ENCODE measurements around the gene ANKRD33.

ANKRD33 gene

DNA sequence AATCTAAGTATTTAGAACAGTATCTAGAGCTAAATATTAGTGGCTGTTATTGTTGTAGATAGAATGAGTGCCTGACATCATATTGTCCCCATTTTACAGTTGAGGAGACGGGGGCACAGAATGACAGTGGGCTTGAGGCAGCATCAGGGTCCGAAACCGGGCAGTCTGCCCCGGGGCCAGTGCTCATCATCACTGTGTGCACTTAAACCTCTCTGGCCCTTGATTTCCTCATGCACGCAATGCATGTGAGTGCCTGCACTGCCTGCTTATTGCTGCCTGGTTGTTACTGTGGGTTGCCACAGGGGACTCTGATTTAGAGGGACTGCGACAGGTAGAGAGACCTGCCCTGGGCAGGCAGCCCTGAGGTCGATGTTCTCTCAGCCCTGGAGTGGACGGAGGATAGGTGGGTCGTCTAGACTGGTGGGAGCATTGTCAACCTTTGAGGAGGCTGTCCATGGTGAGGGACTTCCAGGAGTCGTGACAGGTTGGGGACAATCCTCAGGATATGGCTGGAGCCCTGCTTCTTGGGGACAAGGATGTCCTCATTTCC is 29.2 kb downstream of the ANKRD33 start:
- no peak for DNase-seq (ENCODE audit: low read depth, low spot score)

DNA sequence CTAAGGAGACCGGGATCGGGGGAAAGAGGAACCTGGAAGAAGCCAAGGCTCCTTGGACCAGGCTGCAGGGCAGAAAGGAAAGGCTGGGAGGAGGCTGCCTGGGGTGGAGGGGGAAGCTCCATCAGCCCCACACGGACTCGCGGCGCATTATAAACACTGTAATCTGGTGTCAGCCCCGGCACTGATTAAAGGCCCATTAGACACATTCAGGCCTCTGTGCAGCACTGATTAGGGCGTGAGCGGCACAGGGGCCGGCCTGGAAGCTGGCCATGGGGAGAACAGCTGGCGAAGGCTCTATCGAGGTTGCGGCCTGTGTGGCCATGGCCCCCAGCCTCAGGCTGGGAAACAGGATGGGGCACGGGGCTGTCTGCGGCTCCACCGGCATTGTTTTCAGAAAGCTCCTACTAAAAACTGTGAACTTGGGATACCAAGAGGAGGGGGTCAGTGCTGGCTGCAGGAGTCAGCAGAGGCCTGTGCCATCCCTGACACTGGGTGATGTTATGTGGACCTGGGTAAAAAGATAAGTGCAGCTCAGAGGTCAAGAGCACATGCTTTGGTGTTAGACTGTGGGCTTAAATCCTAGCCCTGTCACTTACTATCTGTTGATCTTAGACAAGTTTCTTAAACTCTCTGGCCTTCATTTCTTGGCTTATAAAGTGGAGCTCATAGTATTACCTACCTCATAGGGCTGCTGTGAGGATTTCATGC is 30.0 kb downstream of the ANKRD33 start:
- DNase-seq (ENCODE audit: low read depth, low spot score): no peak

DNA sequence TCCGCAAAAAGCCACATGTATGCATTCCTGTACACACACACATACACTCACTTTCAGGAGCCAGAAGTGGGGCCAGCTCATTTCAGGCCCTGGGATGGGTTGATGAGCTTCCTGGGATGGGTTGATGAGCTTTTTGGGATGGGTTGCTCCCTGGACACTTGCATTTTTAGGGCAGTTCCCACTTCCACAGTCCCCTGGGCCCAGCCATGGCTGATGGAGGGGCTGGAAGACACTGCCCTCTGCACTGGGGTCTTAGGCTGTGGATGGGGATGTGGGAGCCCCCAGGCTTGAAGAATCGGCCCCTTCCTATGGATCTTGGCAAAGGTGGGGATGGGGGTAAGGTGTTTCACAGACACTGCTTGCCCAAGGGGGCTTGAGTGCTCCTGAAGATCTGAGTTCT is 32.1 kb downstream of the ANKRD33 start:
- no peak for DNase-seq (ENCODE audit: low read depth, low spot score)

DNA sequence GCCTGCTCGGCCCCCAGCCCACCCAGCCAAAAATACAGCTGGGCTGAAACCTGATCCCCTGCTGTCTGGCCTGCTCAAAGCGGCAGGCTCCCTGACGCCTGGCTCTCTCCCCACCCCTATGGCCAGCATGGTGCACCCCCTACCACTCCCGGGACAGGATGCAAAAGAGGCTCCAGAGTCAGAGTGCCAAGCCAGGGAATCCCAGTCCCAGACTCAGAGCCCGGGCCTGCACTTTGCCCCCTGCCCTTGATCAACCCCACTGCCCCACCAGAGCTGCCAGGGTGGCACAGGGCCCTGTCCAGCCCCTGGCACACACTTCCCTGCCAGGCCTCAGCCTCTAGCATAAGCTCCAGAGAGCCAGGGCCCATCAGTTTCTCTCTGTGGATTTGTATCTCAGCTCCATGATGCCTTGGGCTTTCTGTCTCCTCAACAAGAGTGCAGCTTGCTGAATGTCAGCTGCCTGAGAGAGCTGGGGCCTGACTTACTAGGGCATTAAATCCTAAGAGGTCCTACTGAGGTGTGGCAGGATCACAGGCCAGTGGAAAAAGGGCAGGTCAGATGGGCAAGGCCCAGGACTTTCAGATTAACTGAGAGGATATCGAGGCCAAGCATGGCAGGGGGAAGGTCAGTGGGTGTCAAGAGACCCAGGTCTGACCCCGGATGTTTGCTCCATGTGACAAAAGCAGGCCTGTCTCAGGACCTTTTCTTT is 33.3 kb downstream of the ANKRD33 start:
- DNase-seq (ENCODE audit: low read depth, low spot score): no peak

DNA sequence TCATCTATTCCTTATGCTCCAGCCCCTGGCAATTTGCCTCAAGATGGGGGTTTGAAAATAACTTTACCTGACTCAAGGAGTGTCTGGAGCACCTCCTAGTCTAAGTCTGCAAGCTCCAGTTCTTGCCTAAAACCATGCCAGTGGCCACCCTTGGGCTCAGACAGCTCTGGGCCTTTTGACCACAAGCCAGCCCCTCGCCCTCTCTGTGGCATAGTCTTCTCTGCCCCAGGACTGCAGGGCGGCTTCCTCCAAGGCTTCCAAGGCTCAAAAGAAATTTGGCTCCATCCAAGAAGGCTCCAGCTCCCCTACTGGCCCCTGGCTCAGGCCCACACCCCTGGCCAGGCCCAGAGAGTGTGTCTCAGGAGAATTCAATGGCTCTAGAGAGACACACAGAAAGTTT is 34.2 kb downstream of the ANKRD33 start:
- no peak for DNase-seq (ENCODE audit: low read depth, low spot score)

DNA sequence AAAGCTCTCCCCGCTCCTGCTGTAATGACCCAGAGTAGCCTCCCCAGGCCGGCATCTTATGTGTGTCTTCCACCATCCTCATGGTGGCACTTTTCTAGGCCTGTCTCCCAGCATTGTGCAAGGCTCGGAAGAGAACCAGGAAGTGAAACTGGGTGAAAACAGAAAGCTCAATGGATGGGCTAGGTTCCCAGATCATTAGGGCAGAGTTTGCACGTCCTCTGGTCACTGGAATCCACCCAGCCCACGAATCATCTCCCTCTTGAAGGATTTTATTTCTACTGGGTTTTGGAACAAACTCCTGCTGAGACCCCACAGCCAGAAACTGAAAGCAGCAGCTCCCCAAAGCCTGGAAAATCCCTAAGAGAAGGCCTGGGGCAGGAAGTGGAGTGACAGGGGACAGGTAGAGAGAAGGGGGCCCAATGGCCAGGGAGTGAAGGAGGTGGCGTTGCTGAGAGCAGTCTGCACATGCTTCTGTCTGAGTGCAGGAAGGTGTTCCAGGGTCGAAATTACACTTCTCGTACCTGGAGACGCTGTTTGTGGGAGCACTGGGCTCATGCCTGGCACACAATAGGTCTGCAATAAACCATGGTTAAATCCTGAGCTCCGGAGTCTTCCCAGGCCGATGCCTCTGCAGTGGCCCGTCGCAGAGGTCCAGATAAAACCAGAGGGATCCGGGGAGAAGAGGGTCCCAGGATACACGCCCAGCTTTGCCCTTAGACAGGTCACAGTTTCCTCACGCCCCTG is 35.0 kb downstream of the ANKRD33 start:
- DNase-seq (ENCODE audit: low read depth, low spot score): no peak

DNA sequence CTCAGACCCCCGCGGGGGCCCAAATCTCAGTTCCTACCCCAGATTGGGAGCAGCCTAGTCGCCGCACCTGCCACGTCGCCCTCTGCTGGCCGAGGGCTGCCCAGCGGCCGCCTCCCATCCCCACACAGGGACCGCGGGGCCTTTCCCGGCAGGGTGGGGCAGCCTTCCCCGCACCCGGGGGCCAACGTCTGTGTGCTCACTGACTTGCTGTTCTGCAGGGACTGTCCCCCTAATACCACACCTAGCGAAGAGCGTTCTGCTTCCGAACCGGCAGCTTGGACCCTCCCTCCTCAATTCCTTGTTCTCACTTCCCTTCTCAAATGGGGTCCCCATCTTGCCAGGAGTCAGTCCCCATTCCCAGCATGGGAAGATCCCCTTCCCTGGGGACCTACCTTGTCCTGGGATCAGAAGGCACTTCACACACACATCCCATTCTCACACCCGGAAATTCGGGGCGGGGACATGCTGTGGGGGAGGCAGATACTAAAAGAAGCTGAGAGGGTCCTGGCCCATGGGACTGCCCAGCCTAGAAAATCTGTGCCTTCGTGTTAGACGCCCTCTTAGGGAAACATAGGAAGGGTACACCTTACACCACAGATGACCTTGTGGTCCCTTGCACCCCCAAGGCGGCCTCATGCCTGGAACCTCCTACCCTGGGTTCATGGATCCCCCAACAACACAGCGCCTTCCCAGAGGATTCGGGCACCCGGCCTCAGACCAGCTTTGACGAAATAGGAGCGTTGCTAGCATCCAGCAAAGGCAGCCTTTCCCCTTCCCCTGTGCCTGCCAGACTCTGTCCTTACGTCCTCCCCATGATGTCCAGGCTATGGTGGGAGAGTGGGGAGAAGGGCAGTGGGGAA is 35.8 kb downstream of the ANKRD33 start:
- no peak for DNase-seq (ENCODE audit: low read depth, low spot score)

DNA sequence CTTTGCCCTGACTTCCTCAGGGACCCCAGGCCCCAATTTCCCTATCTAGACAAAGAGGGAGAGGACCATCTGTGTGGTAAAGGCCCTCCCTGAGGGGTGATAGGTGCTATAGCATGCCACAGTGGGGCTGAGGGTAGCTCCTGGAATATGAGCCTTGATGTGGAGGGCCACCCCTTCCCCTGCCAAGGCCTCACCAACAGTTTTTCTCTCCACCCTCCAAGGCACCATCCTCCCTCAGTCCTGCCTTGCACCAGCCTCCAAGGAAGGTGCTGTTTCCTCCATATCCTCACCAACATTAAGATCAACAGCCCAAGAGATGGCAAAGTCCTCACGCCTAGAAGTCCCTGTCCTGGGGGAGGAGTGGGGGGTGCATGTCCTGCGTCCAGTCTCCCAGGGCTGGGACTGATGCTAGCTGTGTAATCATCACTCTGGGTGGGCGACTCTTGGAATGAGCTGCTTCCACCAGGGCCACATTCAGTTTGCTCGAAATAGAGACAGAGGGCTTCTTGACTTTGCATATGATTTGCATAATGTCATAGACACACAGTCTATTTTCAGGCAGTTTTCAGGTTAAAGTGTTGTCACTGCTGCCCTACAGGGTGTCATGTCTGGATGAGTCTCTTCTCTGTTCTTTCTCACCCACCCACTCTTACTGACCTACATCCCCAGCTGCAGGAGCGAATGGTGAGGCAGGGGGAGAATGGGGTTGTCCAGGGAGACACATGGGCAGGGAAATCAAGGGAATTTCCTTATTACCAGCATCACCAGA is 36.8 kb downstream of the ANKRD33 start:
- no peak for DNase-seq (ENCODE audit: low read depth, low spot score)

DNA sequence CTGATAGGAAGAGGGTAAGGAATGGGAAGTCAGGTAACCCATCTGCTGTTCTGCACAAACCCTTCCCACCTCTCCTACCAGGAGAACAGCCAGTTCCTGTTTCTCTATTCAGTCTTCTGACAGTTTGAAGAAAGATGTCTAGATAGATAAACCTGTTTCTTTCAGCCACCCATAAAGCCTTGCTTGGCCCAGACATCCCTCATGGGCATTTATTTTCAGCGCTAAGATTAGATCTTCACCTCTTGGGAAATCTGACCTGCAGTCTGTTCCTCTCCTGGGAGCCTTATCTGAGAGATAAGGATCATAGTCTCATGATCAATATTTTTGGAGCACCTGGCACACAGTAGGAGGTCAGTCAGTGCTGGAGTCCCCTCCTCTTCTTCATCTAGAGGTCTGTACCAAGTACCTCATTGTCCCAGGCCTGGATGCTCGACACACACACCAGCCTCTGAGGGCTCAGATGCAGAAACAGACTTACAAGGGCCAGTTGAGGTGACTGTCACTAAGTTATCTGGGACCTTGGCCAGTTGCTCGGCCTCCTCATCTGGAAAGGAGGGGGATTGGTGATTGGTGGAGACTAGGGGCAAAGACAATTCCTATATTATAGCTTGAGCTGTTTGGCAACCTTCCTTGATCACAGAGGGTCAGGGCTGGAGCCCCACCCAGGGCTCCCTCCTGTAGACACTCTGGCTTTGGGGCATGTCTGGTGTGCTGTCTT is 37.6 kb downstream of the ANKRD33 start:
- no peak for DNase-seq (ENCODE audit: low read depth, low spot score)

DNA sequence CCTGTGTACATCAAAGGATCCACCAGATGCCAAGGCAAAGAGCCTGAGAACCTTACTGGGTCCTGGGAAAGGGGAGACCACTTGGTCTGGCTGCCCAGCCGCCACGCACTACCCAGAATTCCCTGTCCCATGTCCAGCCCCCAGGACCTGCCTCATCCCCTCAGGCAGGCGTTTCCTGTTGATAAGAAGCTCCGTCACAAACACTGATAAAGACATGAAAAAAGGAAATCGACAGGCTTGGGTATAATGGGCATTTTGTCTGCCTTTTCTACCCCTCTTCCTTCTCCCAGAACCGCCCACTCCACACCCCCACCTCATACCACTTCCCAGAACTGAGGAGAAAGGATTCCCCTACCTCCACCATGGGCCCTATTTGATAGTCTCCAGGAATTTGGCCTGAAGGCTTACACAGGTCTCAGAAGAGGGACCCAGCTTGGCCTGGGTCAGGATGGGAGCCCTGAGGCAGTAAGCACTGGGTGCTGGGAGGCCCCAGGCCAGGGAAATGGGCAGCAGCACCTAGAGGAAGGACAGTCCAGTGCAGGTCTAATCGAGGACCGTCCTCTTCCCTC is 38.2 kb downstream of the ANKRD33 start:
- DNase-seq (ENCODE audit: low read depth, low spot score): no peak

DNA sequence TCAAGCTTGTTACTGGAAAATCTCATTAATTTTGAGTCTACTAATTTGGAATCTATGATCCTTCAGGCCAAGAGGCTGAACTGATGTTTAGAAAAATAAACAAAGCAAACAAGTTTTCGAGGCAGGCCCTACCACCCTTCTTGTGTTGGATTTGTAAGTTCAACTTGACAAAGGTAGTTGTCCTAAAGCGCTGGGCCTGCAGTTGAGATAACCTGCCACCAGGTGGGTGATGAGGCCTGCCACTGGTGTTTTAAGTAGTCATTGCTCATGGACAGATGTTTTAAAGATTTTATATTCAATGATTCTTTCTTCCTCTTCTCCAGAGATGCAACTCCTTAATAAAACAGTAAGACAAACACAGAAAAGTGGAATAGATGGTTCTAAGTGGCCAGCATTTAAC is 38.8 kb downstream of the ANKRD33 start:
- DNase-seq (ENCODE audit: low read depth, low spot score): no peak

DNA sequence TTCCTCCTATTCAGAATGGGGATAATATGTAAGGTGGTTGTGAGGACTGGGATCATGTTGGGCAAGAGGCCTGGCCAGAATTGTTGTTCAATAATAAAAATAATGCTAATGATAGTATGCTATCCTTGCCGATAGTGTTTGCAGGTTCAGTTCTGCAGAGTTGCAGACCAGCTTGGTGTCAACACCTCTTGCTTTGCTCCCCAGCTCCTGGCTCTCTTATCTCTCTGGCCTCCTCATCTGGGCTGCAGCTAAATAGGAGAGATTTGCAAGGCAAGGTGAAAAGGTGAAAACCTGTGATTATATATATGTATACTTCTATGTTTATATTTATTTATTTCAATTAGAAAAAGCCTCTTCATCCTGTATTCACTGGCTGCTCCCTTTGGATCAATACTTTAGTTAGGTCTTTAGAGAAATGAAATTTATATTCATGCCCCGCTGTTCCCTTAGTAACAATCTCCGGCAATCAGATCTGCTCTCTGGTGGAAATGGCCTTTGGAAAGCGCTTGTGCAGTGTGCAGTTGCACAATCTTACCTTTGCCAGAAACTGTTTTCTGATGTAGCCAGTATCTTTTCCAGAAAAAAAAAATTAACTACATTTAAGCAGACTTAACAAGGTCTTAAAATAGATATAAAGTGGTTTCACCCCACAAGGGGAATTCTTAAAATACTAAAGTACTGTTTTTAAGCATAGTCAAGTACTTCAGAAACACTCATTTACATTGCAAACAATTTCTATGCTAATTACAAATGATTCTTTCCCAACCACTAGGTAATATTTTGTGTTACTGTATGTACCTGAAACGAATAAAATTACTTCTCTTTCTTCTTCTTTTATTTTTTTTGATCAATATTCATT is 44.5 kb downstream of the ANKRD33 start:
- no peak for DNase-seq (ENCODE audit: low read depth, low spot score)

DNA sequence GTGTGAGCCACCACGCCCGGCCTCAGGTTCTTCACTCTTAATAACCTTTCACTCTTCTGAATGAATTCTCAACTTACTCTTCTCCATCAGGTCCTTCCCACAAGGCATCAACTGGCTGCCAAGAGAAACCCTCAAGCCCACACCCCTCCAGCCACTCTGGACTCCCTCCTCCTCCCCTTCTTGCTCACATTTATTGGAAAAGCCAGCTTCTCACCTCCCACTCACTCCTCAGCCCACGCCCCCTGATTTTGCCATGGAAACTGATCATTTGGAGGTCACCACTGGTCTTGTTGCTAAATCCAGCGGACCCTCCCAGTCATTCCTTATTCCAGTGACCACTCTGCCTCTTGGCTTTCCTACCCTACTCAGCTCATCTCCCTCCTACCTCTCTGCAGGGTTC is 46.2 kb downstream of the ANKRD33 start:
- no peak for DNase-seq (ENCODE audit: low read depth, low spot score)

DNA sequence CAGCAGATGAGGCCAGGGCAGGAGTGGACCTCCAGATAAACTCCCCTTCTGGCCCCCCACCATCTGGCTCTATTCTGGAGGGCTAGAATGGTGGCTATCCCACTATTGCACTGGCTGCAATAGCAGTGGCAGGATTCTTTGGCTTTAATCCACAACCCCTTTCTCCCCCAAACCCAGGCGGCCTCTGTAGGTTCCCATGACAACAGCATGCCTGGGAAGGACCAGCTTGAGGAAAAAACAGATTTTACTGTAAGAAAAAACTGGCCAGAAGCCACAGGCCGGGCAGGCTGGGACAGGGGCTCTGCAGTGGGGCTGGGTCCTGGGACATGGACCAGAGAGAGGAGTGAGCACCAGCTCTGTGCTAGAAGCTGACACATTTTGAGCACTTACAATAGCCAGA is 50.0 kb downstream of the ANKRD33 start:
- no peak for DNase-seq (ENCODE audit: low read depth, low spot score)

DNA sequence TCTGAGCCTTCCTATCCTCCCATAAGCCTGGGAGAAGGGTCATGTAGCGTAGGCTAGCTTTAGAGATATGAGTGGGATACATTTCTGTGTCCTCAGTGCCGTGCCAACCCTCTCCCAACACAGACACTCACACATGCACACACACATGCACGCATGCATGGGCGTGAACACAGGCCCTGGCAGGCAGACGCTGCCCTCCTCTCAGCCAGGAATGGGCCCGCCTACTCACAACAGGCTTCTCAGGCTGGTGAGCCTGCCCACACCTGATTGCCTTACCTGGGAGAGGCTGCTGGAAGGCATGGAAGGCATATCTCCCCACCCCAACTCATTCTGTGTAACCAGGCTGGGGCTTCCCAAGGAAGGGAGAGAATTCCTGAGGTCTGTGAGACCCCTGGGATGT is 50.8 kb downstream of the ANKRD33 start:
- DNase-seq (ENCODE audit: low read depth, low spot score): no peak

DNA sequence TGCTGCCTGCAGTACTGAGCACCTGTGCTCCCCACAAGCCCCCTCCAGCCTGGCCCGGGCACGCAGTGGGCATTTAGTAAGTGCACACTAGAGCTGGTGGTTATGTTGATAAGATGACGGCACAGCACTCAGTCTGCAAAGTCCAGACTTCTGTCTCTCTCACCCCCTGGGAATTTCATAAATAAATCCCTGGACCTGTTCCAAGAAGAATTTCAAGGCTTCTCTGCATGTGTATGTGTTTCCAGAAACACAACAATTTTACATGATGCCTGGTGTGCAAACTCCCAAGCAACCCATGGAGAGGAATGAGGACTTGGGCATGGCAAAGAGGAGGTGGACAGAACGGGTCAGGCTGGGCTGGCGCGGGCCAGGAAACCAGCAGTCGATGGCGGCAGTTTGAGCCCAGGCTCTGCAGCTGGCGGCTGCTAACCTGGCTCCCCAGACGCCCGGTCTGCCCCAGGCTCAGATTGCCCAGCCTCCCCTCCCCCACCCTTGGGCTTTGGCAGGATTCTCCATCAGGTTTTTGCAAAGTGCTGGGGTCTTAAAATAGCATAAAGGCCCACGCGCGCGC is 53.2 kb downstream of the ANKRD33 start:
- DNase-seq (ENCODE audit: low read depth, low spot score): peak; percentile 57

All from brain pericyte (primary cell).